Kasumi-1 (cell line): ENCODE results near the gene PAN2.
"Not testable (repeated sequence)": the region's sequence is repeated elsewhere in the genome, so short reads cannot be mapped to it uniquely, and the experiment has no call there.

Experiments used
- DNase-seq, 2 experiments: peaks; one replicate each; lab custom pipeline; 2025; lab: John Stamatoyannopoulos, UW

Gene PAN2

DNA sequence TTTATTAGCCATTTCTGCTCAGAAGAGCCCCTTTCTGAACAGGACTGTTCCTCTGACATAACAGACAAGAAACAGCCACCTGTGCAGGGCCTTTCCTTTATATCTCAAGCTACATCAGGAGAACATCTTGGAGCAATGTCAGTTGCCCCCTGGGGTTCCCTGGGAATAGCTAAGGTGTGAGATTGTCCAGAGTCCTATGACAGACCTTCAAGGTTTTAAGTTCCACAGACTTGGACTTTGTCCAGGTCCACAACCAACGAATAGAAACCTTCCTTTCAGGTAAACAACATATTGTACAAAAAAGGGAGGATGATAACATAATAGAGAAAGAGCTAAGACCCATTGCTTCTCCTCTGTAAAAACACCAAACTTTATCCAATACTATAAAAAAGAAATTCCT lies 7.8 kb upstream of the PAN2 start:
- no peak for DNase-seq

DNA sequence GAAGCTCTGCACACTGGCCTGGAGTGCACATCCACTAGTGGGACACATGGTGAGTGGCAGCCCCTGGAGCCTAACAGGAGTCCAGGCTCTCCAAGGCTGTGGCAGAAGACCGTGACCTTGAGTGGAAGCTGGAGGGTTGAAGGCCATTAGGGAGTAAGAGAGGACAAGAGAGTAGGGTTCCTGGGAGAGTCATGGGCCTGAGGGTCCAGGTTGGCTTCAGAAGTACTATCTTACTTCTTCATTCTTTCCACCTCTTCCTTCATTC lies 5.3 kb upstream of the PAN2 start:
- no peak for DNase-seq

DNA sequence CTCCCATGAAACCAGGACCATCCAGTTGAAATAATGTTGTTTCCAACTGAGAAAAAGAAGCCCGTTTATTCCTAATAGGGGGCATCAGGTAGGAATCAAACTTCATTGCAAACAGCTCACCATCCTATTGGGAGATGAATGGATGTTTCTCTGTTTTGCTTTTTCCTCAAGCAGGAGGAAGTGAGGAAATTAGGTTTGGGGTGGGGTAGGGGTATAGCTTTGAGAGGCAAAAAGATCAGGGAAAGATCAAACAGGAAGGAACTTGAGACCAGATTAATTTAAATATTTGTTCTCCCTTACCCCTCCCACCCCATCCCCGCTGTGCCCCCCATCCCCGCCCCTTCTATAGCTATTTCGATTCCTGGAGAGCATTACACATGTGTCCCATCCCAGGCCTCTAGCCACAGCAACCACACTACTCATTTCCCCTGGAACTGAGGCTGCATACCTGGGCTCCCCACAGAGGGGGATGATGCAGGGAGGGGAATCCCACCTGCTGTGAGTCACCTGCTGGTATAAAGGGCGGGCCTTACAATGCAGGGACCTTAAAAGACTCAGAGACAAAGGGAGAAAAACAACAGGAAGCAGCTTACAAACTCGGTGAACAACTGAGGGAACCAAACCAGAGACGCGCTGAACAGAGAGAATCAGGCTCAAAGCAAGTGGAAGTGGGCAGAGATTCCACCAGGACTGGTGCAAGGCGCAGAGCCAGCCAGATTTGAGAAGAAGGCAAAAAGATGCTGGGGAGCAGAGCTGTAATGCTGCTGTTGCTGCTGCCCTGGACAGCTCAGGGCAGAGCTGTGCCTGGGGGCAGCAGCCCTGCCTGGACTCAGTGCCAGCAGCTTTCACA lies 4.7 kb upstream of the PAN2 start, which contains the start of gene IL23A:
Gene IL23A (plus strand): TSS at position 577 of the 850 bp plus-strand sequence. CDS start 161 bp downstream, at position 738.
- no peak for DNase-seq

DNA sequence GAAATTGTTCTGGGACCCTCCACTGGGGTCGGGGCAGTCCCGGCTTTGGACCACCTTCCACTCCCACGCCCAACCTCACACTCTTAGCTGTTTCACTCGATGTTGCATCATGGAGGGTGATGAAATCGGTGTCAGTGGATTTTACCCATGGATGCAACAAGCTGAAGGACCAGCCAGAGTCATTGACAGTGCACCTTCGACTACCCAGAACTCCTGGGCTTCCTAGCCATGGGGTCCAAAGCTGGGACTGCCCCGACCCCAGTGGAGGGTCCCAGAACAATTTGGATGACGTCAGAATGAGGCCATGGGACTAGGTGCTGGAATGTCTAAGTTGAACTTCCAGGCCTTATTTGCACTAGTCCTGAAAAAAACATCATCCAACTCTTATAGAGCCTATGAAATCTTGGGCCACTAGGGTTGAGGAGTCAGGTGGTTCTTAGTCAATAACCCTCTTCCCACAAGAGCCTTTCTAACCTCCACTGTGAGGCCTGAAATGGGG lies 4.0 kb upstream of the PAN2 start:
- DNase-seq = no peak

DNA sequence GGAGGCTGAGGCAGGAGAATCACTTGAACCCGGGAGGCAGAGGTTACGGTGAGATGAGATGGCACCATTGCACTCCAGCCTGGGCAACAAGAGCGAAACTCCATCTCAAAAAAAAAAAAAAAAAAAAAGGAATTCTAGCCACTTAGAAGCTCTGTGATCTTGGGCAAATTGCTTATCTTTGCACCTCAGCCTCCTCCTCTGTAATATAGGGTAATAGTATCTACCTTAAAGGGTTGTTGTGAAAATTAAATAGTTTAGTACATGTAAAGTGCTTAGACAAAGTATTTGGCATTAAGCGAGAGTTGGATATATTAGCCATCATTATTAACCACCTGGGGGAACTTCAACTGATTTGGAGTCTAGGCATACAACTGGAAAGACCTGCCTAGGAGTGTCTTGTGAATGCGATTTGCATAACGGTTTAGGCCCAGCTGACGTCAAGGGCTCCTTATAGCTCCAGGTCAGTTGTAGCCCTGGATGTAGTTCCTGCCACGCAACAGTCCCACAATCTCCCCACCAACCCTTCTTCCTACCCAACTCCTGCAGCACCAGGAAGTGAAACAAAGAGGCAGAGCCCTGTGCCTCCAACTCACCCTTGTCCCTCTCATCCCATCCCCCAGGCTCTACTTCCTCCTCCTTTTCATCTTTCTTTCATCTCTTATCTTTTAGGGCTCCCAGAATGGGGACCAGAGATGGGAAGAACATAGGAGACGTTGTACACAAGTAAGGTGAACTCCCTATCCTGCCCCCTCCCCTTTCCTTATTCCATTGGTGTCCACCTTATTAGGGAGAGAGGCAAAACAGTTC lies 2.8 kb upstream of the PAN2 start:
- DNase-seq = no peak

DNA sequence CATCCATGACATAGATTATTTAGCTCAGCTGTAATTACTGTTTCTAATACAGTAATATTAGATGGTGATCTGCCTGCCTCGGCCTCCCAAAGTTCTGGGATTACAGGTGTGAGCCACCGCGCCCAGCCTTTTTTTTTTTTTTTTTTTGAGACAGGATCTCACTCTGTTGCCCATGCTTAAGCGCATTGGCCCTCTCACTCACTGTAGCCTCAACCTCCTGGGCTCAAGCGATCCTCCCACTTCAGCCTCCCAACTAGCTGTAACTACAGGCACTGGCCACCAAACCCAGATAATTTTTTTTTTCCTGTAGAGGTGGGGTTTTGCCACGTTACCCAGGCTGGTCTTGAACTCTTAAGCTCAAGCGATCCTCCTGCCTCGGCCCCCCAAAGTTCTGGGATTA lies 1.7 kb upstream of the PAN2 start:
- not testable (repeated sequence) for DNase-seq

DNA sequence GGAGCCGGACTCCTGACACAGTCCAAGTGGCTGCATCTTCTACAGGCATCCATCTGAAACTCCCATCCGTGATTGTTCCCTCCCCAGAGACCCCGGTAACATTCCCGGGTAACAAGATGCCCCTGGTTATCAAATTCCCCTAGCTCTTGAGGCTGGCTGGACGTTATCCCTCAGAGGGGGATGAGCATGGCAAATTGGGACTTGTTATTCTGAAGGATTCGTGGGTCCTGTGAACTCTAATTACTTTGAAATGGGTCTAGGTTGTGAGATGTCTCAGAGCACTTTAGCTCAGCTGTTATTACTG lies 642 bp upstream of the PAN2 start:
- DNase-seq = peak in 1 of 2 experiments; percentile 43

DNA sequence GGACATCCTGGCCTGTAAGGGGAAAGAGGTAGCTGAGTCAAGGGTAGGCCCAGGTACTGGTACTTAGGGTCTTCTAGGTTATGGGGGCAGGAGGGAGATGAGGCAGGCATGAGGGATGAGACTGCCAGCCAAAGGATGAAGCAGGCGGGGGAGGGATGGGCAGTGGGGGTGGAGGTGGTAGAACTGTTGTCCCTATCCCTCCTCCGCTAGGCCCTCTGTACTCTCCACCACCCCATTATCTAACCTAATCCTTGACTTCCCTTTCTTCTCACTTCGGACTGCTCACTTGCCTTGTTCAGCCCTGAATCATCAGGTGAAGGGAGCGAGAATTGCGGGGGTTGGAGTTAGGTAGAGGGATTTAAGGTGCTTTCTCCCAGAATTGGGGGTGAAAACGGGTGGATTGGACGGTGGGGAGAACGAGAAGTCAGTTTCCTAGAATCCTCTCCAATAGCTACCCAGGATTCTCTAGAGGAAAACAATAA lies 562 bp downstream of the PAN2 start:
- DNase-seq = no peak

DNA sequence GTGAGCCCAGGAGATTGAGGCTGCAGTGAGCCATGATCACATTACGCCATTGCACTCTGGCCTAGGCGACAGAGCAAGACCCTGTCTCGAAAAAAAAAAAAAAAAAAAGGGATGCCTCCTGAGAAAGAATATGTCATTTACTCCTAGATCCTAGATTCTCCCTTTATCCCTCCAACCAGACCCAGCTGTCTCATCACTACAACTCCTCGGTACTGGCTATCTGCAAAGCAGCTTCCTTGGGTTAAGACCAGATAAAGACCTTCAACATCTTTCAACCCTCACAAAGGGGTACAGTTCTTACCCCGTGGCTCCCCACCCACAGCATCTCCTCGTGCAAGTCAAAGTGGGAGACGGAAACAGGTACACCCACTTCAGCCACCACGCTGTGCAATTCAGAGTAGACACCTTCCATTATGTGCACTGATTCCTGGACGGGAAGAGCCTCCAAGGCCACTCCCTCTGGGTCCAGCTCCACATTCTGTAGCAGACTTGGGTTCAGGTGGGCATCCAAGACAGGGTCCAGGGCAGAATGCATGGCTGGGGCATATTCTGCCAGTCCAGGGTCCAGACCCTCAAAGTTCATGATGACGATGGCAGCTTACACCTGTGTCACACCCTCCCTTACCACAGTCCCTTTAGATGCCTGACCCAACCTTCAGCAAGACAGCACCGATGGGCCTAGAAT lies 1.1 kb downstream of the PAN2 start:
- no peak for DNase-seq

DNA sequence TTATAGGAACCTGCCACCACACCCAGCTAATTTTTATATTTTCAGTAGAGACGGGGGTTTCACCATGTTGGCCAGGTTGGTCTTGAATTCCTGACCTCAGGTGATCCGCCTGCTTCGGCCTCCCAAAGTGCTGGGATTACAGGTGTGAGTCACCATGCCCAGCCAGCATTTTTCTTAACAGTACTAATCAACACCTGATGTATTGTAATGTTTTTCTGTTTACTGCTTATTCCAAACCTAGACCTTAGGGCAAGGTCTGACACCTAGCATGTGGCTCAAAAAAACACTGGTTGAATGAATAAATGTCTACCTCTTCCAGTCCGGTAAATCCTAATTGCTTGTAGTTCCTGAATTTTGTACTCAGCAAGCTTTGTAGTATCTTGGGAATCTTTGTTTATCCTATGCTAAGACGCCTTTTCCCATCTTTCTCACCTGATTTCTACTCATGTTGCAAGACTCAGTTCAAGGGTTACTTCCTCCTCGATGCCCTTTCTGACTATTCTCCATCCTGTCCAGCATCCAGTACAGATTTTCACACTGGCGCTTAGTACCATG lies 2.8 kb downstream of the PAN2 start:
- DNase-seq = no peak

DNA sequence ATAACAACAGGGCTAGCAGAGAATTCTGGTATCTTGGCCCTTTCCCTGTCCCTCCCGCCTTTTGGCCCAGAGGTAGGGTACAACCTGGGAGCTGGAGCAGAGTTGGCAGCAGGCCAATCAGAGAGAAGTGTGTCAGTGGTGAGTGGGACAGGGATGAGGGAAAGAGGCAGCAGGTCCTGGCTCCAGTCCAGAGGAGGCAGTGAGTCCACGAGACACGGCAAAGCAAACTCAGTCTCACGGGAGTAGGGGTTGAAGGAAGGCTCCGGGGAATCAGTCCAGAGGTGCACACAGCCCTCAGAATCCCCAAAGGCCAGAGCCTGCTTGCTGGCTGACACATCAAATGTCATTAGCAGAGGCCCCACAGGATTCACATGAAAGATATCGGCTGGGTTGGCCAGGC lies 7.3 kb downstream of the PAN2 start:
- DNase-seq = no peak

DNA sequence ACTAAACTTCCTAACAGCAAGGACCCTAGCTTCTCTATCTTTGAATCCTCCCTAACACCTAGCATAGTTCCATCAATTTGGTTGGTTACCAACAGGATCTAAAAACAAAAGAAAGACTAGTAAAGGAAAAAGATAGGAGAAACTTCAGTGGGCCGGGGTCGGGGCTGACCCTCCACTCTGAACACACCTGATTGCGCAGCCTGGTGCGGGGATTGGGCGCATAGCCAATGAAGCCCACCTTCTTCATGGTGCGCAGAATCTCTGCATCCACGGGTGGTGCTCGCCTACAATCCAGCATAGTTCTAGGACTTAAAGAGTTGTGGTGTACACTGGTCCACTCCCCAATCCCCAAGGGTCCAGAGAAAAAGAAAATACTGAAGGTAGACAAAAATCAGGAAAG lies 7.7 kb downstream of the PAN2 start:
- no peak for DNase-seq

DNA sequence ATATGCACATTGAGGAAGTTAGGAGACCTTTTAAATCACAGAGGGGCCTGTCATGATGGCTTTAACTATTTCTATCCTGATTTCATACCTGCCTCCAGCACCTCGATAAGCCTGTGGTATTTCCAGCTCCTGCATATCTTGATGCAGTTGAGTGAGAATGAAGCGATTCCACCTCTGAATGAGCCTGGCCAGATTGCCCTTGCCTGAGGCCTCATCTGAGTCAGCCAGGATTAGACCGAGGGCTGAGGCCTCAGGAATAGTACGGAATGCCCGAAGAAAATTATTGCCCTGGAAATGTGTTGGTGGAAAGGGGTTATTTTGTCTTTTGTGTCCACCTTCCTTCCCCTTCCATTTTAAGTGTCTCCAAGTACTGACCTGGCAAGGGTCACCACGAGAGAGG lies 9.6 kb downstream of the PAN2 start:
- no peak for DNase-seq

DNA sequence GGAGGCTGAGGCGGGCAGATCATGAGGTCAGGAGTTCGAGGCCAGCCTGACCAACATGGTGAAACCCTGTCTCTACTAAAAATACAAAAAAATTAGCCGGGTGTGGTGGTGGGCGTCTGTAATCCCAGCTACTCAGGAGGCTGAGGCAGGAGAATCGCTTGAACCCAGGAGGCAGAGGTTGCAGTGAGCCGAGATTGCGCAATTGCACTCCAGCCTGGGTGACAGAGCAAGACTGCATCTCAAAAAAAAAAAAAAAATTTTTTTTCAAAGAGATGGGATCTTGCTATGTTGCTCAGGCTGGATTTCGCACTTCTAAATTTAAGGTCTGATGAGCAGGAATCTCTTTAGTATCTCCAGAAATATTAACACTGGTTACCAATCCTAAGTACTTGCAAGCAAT lies 12.2 kb downstream of the PAN2 start:
- DNase-seq = not testable (repeated sequence)

DNA sequence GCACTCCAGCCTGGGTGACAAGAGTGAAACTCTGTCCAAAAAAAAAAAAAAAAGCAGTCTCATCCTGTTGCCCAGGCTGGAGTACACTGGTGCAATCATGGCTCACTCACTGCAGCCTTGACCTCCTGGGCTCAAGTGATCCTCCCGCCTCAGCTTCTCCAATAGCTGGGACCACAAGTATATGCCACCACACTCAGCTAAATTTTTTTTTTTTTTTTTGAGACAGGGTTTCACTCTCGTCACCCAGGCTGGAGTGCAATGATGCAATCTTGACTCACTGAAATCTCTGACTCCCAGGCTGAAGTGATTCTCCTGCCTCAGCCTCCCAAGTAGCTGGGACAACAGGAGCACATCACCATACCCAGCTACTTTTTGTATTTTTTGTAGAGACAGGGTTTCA lies 12.8 kb downstream of the PAN2 start:
- no peak for DNase-seq

DNA sequence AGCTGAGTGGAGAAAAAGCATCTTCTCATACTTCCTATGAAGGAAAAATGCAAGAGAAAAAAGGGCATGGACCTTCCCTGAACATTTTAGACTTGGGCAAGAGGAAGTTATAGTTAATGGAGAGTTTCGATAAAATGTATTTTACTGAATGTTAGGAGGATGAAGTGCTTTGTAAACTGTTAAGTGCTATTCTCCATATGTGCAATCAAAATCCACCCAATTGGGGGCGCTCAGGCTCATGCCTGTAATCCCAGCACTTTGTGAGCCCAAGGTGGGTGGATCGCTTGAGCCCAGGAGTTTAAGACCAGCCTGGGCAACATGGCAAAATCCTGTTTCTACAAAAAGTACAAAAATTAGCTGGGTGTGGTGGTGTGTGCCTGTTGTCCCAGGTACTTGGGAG lies 16.1 kb downstream of the PAN2 start:
- DNase-seq = no peak

DNA sequence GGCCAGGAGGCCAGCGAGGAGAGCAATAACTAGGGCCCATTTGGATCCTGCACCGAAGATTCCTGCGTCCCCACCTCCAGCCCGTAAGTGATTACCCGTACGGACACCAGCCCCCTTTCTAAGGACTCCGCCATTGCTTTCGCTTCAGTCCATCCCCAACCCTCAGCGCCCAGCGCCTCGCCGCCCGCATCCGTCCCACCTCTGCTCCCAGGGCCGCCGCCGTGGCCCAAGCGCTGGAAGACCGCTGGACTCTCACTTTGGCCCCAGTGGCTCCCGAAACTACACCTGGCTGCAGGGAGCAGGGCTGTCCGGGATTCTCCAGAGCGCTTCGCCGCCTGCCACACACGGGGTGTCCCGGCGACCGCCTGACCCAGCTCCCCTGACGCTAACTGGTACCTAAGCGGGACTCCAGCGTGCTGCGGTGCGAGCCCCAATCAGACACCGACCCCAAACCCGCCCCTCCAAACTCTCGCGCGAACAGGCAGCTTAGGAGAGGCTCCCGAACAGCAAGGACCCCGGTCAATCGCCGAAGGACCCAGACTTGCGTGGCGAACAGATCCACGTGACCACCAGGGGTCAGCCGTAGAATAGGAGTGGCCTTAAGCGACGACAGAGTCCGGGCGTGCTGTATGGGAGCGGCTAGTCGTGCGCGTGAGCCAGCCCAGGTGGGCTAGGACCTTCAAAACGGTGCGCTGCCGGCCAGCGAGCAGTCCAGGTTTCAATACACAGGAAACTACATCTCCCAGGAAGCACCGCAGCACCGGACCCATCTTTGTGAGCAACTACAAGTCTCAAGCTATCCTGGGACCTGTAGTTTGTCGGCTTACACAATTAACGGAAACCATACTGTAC lies 18.0 kb downstream of the PAN2 start, which contains the start of gene CNPY2:
Gene CNPY2 (minus strand): TSS at position 367 of the 852 bp plus-strand sequence. CDS start 771 bp downstream, outside the sequence.
- peak; percentile 97 for DNase-seq

DNA sequence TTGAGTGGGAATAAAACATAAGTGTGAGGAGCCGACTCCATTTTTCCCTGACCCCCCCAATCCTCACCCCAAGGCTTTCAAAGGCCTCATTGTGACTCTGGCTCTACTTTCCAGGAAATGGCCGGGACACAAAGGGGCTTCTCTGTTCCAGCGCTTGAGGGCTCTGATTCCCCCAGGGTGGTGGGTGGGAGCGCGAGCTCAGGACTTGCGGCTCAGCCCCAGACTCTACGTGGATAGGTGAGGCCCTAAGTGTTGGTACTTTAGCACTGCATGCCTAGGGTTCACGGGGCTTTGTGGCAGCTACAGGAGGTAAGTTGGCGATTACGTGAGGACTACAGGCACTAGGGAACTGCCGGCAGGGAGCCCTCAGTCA lies 18.6 kb downstream of the PAN2 start:
- no peak for DNase-seq

DNA sequence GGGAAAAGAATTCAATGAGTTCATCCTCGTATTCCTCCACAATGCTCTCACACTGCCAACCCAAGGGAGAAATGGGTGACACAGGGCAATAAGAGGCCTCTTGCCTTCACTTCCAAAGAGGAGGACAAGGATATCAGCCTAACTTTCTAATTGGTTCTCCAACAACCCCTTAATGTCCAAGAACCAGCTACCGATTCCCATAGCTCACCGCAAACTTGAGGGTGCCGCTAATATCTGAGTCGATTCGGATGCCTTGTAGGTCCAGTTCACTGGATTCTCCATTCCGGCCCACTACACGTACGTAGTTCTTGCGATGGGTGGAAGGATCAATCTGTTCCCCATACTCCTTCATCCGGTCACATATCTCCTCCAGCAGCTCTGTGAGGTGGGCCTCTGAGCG lies 22.8 kb downstream of the PAN2 start:
- no peak for DNase-seq

DNA sequence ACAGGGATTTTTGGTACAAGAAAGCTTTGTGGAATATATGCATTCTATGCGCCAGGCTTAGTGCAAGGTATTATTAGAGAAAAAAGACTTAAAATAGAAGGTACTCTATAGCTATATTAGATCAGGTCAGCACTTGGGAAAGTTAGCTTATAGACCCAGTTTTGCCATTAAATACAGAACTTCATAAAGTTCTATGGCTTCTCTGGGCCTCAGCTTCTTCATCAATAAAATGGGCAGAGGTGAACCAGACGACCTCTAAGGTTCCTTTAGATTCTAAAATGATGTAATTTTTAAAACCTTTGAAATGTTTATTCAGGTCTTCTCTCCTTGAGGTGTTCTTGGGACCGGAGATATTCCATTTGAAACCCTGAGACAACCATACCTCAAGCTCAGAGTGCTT lies 25.1 kb downstream of the PAN2 start:
- DNase-seq = no peak

DNA sequence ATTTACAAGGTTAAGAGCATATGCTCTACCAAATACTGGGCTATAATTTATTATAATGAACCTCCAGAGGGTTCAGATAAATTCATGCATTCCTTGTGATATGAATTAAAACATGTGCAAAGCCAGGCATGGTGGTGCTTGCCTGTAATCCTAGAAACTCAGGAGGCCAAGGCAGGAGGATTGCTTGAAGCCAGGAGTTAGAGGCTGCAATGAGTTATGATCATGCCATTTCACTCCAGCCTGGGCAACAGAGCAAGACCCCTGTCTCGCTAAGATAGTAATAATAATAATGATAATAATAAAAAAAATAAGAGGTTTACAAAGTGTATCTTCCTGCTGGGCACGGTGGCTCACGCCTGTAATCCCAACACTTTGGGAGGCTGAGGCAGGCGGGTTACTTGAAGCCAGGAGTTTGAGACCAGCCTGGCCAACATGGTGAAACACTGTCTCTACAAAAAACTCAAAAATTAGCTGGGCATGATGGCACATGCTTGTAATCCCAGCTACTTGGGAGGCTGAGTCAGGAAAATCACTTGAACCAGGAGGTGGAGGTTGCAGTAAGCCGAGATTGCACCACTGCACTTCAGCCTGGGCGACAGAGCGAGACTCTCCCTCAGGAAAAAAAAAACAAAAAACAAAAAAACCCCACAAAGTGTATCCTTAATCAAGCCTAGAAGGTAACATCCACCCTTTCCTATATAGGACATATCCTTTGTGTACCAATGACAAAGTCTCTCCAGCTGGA lies 26.4 kb downstream of the PAN2 start:
- DNase-seq = no peak
